Activated CD4-positive, CD25-positive, alpha-beta regulatory T cell treated with anti-CD3 and anti-CD28 coated beads, Interleukin-2, amount 50 U/mL, for 24 hours (primary cell): ENCODE data around the gene CPSF4.

Experiments used
- ATAC-seq, 2 donors: fragments of 150-1000 bp; cut with Tn5 transposase; one replicate each; pipeline ENCODE4 v1.10.0; 2021; ENCODE audit warnings: mild to moderate bottlenecking in 1 of 2, moderate library complexity in 1 of 2

The CPSF4 gene

DNA sequence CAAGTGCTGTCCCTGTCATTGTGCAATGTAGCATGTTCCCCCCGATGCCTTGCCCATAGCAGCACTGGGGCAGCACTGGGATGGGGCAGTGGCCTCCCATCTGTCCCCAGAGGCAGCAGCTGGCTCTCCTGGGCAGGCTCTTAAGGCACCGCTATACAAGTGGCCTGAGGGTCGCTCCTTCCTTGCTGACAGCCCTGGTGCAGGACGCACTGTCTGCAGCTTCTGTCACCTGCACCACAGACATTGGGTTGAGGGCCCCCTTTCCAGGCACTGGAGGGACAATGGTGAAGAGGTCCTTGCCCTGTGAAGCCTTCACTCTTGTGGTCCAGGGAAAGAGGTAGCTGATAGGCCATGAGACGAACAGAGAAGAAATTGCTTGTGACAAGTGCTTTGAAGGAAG lies 10.6 kb downstream of the CPSF4 start:
- no peak for ATAC-seq

DNA sequence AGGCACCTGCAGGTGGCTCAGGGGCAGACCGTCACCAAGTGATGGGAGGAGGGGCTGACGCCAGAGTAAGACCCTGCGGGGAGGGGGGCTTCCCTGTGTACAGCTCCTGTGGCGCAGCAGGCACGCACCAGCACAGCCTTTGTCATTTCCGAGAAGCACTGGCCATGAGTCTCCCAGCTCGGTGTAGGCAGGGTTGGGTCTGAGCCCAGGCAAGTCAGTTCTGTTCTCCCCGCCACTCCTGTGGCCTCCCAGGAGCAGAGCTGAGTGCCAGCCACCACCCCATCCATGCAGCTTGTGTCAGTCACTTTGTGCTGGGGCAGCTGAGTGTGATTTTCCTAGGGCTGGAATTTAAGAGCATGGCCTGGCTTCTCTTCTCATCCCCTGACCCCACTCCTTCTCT lies 13.2 kb downstream of the CPSF4 start:
- no peak for ATAC-seq

DNA sequence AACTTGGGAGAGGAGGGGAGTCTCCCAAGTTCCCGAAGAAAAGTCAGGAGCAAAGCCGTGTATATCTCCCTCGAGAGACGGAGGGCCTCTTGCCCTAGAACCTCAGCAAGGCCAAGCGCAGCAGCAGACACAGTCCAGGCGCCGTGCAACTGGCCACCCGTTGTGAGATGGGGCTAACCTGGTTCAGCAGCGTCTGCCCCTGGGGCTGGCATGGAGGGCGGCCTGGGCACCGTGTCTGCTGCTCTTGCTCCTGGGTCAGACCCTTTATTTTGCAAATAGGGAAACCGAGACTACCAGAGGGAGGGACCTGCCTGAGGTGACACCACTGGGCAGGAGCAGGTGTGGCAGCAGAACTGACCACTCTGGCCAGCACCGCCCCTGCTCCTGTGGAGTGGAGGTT lies 13.8 kb downstream of the CPSF4 start:
- ATAC-seq = no peak

DNA sequence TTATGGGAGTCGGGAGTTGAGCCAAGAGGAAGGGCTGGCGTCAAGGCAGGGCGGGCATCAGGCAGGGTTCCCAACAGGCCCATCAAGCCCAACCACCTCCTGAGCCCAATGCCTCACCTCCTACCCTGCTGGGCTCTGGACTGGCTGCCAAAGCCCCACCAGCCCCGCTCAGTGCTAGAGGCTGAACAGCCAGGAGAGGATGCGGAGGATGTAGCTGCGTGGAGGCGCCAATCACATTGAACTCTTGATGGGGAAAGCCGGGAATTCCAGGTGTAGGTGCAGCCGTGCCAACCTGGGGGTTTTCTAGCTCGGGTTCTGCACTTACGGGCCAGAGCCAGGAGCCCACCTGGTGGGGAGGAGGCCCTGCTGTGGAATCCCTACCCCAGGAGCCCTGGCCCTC lies 14.4 kb downstream of the CPSF4 start:
- no peak for ATAC-seq

DNA sequence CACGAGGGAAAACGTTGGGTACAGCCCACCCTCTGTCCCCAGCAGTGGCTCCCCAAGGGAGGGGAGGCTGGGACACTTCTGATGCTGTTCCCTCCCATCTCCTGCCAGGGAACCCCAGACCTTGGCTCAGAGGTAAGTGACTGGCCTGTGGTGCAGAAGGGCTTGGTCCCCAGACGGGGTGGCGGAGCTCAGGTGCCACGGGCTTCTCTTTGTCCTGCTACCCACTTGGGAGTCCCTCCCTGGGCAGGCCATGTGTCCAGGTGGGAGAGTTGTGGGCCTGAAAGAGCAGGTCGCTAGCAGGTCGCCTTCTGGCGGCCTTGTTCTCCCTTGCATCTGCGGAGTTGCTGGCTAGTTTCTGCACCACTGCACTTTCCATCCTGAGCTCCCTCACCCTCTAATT lies 17.1 kb downstream of the CPSF4 start:
- ATAC-seq = no peak

DNA sequence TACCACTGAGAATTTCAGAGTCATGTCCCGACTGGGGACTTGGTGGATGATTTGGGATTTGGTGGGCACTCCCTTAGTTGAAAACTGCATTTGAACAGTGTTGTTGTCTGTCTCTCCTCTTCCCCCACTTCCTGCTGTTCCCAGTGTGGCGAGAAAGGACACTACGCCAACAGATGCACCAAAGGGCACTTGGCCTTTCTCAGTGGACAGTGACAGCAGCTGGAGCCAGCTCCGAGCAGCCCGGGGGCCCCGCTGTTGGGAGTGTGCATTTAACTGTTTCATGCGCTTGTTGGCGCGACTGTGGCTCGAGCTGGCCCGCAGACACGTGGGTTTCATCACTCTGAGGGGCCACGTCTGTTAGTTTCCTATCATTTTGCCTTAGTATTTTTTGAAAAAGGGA lies 17.5 kb downstream of the CPSF4 start:
- ATAC-seq = no peak

DNA sequence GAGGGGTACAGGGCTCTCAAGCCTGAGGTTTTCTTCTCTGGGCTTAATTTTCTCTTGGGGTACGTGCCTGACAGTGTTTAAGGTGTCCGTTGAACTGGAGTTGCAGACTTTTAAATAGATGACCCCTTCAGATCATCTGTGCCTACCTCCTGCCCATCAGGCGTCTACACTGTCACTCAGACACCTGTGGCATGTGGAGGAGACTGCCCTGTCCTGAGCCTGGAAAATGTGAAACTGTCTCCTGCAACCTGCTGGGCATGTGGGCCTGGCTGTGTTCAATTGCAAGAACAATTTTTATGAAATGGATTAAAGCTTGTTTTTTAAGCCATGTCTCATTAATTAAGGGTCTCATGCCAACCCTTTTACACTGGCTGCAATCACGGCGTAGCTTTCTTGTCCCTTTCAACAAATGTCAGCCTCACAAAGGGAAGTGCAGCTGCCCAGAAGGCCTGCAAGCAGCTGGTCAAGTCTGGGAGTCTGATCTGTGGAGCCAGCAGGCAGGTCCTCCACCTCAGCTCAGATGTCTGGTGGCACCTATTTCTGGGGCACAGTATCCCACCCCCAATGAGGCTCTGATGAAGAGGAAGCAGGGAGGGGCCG lies 18.4 kb downstream of the CPSF4 start:
- no peak for ATAC-seq

DNA sequence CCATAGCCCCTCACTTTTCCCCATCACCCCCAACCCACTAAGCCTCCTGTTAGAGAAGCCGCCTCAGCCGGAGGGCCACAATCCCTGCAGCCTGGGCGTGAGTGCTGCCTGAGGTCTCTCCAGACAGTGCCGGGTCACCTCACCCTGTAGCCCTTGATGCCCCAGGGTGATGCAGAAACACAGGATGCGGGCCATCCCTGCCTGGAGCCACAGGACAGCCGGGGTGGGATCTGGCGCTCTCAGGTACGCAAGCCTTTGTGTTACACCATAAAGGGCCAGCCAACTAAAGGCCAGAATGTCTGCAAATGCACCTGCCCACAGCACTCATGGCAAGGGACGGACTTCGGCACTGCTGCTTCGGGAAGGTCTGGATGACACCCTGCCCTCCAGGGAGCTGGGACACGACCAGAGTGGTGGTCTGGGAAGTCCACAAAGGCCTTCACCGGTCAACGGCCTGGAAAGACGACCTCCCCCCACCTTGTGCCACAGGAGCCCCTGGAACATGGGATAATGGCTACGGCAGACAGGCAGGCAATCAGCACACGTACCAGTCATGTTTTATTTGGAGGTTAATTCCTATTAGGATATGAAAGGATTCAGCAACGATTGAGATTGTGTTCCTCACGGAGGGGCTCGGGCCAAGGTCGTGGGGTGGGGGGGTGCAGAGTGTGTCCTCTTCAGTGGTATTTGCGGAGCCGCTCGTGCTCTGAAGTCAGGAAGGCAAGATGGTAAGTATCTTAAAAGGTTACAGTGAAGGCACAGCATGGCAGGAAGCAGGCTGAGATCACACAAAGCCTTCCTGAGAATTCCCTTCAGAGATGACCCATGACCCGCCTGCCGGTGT lies 19.1 kb downstream of the CPSF4 start:
- ATAC-seq = no peak

DNA sequence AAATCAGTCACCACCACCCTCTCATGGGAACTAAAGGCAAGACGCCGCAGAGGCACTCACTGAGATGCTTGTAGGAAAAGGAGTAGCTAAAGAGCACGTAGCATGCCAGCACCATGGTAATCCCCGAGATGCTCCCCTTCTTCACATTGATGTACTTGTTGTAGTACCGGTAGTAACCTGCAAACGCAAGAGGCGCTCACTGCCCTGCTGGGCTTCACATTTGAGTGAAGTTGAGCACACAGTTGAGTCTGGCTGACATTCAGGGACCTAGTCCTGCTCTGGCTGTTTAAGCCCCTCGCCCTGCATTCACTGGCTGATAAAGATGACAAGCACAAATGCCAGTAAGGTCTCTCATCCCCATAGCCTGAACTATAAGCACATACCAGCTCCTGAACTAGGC lies 20.3 kb downstream of the CPSF4 start:
- ATAC-seq = peak; percentile 33 to 62

DNA sequence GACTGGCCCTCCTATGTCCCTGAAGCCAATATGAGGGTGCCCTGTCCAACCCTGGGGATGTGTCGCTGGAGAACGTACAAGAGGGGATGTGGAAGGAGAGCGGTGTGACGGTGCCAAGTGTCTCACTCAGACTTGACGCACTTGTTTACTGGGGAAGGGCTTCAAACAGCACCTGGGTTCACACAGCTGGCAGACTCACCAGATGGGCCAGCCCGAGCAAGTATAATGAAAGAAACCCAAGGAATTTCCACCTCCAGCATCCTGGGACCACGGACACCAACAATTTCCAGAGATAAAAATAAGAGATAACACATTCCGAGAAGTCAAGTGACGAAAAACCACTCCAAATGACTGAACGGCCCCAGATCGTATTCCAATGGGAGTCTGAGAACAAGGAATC lies 21.9 kb downstream of the CPSF4 start:
- no peak for ATAC-seq

DNA sequence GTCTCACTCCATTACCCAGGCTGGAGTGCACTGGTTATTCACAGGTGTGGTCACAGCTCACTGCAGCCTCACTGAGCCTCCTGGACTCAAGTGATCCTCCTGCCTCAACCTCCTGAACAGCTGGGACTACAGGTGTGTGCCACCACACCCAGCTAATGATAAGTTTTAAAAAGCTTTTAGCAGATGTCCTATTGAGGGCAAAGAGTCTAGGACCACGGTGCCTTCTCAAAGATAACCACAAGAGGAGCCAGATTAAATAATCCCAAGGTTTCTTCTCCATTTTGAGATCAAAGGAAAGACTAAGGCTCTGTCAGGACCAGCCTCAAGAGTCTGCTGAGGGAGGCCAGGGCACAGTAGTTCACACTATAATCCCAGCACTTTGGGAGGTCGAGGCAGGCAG lies 22.5 kb downstream of the CPSF4 start:
- no peak for ATAC-seq

DNA sequence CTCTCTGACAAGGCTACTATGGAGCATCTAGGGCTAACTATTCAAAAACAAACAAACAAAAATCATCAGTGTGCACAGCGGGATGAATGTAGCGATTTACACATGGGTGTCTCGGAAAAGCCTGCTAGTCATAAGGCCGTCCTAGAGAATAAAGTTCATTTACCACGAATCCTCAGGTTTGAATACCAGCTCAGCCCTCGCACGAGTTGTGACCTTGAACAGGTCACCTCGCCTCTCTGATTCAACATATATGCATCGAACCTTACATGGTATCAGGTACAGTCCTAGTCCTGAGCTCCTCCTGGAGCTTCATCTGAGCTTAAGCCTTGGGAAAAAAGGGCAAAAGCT lies 26.7 kb downstream of the CPSF4 start:
- ATAC-seq = peak in 1 of 2 donors; percentile 2

DNA sequence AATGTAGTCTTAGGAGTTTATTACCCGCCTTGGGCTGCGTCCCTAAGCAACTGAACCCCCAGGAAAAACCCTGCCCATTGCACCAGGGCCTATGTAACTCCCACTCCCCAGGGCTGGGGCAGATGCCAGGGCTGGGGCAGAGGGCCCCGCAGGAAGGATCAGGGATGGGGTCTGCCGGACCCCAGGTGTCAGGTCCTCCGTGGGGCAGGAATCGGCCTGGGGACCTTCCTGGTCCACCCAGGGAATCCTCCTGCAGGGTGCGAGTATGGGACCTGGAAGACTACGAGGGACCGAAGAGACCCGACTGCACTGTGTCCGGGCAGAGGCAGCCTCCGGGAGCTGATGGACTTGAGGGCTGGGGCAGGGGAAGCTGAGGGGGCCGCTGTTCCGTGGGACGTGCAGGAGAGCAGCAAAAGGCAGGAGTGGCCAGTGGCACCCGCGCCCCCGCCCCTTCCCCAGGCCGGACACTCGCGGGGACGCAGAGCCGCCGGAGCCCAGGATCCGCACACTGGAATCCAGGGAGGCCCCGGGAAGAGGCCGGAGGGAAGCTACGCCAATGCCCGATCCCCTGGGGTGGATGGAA lies 29.7 kb downstream of the CPSF4 start:
- no peak for ATAC-seq

DNA sequence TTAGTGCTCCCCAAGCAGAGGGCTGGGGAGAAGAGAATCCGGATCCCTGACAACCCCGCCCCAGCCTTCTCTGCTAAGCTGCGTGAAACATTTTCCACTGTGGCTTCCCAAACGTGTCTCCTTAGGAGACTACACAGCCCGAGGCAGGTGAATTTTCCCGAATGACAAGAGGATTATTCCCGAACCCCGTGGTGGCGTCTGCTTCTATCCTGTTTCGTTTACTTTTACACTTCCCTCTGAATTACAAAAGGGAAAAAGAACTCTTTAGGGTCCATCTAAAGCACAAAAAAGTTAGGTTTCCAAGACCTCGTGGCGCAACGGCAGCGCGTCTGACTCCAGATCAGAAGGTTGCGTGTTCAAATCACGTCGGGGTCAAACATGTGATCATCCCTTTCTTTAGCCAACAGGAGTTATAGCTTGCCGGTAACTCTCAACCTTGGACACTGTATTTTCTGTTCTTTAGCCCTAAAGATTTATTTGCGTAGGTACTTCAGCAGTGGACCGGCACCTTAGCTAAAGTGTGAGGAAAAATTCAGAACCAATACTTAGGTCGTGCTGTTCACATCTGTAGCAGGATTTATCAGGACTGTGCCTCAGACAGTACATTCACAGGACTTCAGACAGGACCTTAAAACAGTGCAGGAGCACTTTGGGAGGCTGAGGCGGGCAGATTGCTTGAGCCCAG lies 30.8 kb downstream of the CPSF4 start:
- ATAC-seq = no peak

DNA sequence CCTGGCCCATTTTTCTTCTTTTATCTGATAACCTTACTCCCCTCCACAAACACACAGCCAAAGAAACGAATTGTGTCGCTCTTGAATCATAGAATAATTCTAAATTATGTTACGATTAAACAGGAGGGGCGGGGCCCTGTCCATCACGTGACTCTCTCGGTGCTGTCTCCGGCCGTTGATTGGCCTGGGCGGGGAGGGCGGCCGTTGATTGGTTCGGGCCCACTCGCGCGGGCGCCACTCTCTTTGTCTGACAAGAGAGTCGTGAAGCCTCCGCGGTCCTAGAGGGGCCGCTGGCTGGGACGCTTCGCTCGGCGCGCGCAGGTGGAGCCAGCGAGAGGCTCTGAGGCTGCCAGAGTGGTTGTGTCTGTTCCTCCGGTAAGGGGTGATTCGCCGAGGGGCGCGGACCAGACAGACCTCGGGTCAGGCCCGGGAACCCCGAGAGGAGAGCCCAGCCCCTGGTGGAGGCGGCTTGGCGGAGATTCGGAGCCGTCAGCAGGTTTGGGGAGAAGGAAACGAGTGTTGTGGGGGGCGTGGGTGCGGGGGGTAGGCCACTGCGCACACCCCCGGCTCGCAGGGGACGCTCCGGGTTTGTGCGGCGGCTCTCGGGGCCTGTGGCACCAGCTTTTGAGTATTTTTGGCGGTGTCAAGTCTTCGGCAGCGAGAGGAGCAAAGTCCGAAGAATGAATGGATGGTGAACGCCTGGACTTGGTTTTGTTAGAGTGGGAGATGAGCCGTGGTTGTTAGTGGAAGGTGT lies 34.0 kb downstream of the CPSF4 start, which contains the start of gene ZNF789:
Gene ZNF789 (plus strand): TSS at position 330 of the 754 bp plus-strand sequence. CDS start 3,567 bp downstream, outside the sequence.
- ATAC-seq = peak; percentile 98 to 99

DNA sequence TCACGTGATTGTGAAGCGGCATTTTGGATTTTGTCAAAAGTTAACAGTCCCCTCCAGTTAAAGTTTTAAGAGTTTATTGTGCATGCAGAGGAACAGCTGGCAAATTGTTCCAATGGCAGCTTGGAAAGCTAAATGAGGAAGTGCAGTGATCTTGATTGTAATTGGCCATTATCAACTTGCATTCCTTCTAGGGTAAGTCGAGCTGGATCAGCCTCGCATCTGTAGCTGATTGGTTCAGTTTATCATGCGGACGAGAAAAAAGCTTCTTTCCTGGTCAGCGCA lies 34.5 kb downstream of the CPSF4 start:
- no peak for ATAC-seq

DNA sequence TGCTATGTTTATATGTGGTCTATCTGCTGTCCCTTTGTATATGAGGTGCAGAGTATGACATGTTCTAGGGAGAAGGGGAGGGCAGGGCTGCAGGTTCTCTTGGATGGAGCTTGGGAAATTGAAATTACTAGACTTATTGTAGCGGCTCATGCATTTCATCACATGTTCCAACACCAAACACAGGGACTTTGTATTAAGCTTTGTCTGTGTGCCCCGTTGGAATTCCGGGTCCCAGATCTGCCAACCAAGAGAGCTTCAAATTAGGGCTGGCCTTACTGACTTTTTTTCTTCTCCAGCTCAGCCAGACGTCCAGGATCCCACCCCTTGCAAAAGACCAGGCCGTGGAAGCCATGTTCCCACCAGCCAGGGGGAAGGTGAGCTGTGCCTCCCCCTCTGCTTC lies 37.4 kb downstream of the CPSF4 start:
- no peak for ATAC-seq

DNA sequence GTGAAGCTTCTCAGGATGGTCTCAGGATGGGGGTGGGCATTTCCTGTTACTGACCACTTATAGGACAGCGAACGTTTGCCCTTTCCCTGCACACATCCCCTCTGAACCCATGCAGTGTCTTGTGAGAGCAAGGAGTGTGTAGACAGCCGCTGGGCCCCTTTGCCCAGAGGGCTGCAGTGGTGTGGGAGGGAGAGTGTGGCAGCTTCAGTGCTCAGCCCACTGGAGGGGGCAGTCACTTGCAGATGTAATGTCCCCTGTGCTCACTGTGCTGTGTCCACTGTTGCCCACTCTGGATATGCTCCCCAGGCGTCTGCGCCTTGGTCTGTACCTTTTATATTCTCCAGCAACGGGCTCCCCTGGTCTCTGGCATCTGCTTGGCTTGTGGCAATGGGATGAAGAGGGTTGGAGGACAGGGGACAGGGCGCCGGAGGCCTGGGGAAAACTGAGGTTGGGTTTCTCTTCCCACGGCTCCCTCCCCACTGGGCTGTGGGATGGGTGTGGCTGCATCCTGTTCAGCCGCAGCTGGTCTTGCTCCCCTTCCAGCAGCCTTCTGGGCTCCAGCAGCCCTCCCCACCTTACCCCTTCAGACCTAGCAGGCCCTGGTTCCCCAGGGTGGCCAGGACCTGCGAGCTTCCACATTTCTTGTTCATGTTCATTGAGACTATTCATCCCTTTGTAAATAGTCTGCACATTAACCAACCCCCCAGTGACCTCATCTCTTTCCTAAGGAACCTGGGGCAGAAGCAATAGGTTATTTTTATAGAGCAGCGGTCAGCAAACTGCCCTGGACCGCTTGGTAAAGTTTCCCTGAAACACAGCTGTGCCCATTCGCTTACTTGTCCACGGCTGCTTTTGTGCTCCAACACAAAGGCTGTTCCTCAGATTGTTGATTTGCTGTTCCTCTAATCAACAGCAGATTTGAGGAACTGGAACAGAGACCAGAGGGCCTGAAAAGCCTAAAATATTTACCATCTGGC lies 40.0 kb downstream of the CPSF4 start:
- no peak for ATAC-seq

DNA sequence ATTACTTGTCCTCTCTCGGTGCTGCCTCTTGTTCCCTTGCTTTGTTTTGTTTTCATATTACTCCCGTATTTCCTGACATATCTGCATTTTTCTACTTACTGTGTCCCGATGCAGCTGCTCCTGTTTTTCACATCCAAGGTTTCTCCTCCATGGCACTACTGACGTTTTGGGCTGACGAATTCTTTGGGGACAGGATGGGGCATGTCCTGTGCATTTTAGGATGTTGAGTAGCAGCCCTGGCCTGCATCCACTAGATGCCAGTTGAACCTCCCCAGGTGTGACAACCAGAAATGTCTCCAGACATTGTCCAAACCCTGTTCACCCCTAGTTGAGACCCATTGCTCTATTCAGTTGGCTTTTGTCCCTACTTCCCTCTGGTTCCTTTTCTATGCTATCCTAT lies 46.4 kb downstream of the CPSF4 start:
- no peak for ATAC-seq

DNA sequence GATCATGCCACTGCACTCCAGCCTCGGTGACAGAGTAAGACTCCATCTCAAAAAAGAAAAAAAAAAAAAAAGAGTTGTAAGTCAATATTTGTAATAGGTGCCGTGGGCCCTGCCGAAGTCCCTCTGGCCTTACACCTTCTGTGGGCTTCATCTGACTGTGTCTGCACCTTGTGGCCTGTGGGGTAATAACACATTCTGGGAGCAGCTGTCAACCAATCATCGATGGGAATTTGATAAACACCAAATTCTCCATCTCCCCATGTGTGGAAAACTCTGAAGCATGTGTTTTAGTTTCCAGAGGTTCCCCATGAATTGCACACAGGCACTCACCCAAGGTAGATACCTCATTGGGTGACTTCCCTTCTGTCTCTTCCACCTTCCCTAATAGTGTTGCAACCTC lies 50.5 kb downstream of the CPSF4 start:
- no peak for ATAC-seq

DNA sequence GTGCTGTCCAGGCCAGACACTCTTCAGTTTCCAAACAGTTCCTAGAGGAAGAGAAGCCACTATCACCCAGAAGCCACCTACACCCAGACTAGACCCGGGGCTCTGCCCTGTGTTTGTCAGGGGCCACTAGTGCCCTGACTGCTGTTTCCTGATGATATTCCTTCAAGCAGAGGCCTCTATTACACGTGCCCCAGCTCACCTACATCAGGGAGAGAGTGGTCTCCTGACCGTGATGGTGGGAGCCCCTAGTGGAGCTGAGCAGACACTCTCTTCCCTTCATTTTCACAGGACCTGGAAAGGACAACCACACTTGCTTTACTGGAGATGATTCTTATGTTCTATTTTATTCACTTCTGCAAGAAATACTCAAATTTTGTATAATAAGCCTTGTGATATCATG lies 52.1 kb downstream of the CPSF4 start:
- no peak for ATAC-seq

DNA sequence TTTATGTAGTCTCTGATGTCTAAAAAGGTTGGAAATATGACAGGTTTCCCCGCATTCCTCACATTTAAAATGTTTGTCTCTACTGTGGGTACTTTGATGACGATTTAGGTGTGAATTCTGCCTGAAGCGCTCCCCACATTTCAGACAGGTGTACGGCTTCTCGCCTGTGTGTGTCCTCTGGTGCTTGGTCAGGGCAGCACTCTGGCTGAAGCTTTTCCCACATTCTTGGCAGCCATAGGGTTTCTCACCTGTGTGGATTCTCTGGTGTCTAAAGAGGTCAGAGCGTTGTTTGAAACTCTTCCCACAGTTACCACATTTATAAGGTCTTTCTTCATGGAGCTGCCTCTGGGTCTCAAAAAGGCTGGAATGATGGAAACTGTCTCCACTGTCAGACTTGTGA lies 55.1 kb downstream of the CPSF4 start:
- no peak for ATAC-seq
